HG03460 (cell line): ENCODE measurements around the gene SLC16A11.
A peak's percentile ranks its signal among the peaks of the same experiment; 100 is the strongest.

Source experiments
- ATAC-seq: cut with Tn5 transposase; IDR thresholded peaks from one replicate; pipeline ENCODE4 v1.9.1; 2021; ENCODE audit not compliant: unreplicated experiment

The SLC16A11 gene

DNA sequence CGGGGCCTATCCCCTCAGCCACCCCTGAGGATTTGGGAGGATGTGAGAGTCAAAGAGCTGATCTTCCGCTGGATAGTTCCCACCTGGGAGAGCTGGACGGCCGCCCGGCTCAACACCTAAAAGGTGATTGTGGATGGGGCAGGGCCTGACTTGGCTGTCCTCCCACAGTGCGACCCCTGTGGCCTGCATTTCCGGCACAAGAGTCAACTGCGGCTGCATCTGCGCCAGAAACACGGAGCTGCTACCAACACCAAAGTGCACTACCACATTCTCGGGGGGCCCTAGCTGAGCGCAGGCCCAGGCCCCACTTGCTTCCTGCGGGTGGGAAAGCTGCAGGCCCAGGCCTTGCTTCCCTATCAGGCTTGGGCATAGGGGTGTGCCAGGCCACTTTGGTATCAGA lies 16.6 kb downstream of the SLC16A11 start:
- ATAC-seq: no peak

DNA sequence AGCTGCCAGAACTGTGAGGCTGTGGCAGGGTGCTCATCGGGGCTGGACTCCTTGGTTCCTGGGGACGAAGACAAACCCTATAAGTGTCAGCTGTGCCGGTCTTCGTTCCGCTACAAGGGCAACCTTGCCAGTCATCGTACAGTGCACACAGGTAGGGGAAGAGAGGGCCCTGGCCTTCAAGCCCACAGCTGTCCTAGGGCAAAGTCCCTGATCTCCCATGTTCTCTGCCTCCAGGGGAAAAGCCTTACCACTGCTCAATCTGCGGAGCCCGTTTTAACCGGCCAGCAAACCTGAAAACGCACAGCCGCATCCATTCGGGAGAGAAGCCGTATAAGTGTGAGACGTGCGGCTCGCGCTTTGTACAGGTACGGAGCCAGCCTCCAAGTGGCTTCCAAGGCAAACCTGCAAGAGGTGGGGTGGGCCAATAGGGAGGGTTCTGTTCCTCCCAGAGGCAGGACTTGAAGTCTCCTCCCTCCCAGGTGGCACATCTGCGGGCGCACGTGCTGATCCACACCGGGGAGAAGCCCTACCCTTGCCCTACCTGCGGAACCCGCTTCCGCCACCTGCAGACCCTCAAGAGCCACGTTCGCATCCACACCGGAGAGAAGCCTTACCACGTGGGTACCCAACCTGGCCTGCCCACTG lies 17.3 kb downstream of the SLC16A11 start:
- no peak for ATAC-seq

DNA sequence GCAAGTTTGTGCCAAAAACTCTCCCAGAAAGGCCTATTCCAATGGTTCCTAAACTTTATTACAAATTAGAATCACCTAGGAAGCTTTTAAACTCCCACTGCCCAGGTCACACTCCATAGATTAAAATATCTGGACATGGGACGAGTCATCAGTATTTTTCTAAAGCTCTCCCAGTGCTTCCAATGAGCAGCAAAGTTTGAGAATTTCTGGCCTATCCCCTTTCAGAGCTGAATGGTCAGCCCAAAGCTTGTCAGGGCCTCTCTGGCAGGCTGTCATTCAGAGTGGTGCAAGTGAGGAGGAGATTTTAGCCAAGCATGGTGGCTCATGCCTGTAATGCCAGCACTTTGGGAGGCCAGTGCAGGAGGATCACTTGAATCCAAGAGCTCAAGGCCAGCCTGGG lies 18.6 kb downstream of the SLC16A11 start:
- ATAC-seq: no peak

DNA sequence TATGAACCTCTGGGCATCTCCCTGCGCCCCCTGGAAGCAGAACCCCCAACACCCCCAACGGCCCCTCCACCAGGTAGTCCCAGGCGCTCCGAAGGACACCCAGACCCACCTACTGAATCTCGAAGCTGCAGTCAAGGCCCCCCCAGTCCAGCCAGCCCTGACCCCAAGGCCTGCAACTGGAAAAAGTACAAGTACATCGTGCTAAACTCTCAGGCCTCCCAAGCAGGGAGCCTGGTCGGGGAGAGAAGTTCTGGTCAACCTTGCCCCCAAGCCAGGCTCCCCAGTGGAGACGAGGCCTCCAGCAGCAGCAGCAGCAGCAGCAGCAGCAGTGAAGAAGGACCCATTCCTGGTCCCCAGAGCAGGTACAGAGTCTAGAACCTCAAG lies 19.5 kb downstream of the SLC16A11 start:
- no peak for ATAC-seq

DNA sequence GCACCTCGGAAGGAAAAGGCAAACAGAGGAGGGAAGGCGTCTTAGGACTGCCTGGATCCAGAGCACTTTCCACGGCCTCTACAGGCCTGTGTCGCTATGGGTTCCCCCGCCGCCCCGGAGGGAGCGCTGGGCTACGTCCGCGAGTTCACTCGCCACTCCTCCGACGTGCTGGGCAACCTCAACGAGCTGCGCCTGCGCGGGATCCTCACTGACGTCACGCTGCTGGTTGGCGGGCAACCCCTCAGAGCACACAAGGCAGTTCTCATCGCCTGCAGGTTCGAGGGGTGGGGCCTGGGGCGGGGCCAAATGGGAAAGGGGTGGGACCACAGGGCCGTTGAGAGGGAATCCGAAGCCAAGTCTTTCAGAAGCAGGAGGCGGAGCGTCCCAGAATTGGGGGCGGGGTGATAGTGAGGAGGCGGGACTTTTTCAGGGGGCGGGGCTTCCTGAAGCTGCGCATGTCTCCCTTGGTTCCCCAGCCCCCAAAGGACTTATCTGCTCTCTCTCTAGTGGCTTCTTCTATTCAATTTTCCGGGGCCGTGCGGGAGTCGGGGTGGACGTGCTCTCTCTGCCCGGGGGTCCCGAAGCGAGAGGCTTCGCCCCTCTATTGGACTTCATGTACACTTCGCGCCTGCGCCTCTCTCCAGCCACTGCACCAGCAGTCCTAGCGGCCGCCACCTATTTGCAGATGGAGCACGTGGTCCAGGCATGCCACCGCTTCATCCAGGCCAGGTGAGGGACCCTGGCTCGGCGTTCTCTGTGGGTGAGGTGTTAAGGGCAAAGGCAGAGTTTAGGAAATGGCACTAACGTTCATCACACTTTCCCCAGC lies 20.1 kb downstream of the SLC16A11 start:
- ATAC-seq: peak; percentile 43

DNA sequence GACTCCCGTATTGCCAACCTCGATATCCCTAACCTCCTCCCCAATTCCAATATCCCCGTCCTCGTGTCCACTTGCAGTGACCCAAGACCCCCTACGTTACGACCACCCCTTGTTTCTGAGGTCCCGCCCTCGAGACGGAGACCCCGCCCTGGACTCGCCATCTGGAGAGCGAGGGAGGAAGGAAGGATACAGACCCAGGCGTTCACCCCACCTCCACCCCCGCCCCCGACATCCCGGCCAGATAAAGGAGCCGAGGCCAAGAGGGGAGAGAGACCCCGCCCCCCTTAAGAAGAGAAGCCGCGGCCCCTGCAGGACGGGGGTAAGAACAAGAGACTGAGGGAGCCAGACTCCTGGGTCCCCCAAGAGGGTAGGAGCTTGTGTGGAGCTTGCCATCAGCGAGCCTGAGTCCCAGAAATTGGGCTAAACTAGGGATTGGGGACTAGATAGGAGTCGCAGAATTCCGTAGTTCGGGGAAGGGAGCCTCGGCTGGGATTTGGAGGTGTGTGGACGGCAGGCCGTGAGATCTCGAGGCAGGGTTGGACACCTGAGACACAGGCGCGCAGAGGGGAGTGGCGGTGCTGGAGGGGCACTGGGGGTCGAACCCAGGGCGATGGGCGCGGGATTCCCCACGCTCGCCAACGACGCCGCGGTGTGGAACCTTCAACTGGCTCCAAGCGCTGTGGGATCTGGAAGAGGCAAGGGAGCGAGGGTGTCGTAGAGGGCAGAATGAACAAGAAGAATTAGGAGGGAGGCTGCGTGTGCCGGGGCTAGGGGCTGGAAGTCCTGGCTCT lies 20.9 kb downstream of the SLC16A11 start, which contains the start of gene BCL6B:
Gene BCL6B (plus strand): TSS at position 270 of the 791 bp plus-strand sequence. CDS start 622 bp downstream, outside the sequence.
- ATAC-seq: no peak

DNA sequence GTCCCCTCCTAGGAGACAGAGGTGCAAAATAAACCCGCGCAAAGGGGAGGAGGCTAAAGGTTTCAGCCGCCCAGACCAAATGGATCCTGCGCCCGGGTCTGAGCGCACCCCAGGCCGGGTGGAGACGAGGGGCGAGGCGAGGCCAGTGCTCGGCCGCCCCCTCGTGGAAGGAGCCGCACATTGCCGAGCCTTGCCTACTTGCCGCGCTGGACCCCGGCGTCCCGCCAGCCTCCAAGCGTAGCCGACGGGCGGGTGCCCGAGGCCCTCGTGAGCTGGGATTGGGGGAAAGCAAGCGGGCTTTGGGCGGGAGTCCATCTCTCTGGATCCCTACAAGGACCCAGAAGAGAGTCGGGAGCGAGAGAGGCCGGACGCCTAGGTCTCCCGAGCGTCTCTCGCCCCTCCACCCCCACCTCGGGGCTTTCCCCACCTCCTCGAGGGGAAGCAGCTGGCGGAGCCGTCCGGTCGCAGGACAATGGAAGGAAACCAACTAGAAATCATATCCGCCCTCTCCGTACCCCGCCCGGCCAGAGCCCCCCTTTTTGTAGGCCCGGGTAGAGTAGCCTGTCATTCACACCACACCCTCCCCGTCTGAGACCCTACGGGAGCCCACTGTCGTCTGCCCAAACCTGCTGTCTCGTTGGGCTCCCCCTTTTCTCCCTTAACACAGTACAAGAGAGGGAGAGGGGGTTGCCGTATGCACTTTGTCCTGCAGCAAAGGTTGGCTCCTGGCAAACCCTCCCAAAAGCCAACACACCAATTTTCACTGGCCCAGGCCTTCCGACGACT lies 21.7 kb downstream of the SLC16A11 start:
- ATAC-seq: peak; percentile 62

DNA sequence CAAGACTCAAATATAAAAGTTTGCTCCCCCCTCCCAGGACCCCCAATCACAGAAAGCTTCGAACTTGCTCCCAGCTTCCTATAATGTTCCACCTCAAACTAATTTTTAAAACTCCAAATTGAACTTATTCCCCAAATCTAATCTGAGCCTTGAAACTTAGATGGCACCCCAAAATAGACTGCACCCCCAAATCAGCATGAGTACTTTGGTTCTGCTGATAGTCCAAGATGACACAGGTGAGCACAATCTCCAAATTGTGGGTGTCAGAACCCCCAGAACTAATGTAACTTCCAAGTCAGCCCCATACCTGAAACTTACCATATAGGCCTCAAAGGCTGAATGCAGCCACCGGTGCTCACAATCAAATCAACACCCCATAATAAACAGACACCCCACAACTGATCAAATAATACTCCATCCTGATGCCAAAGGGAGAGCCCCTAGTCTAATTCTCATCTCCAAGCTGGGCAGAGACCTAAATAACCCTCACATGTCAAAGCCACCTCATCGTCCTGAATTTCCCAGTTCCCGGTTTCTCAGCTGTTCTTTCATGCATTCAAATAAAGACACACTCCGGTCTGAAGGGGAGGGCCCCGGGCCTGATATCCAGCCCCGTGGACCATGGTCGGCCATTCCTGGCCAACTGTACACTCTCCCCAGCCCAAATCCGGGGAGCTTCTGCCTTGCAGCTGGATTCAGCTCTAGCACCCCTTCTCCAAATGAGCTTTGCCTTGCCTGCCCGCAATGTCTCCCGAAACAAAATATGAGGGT lies 22.8 kb downstream of the SLC16A11 start:
- ATAC-seq: no peak

DNA sequence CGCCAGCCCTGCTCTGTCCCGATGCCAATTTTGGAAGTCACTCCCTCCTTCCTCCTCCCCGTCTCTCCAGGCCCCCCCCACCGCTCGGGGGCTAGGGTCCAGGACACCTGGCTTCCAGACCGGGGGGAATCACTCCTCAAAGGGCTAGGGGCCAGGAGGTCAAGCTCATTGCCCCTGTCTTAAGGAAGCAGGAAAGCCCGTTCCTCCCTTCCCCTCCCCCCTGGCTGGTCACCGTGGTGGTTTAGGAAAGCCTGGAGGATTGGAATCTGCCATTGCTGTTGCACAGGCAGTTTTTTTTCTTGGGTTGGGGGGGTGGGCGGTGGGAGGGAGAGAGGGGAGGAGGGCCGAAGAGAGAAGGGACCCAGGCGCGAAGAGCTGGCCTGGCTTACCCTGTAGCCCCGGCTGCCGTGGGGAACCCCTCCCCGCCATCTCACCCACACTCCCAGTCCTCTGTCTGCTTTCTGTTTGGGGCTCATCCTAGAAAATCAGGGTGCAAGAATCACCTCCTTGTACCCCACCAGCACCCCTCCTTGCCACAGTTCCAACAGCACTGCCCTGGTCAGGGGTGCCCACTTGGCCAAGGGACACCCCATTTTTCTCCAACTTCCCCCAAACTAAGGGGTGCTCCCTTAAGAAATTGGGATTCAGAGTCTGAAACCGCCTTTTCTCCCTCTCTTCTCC lies 23.9 kb downstream of the SLC16A11 start:
- ATAC-seq: no peak

DNA sequence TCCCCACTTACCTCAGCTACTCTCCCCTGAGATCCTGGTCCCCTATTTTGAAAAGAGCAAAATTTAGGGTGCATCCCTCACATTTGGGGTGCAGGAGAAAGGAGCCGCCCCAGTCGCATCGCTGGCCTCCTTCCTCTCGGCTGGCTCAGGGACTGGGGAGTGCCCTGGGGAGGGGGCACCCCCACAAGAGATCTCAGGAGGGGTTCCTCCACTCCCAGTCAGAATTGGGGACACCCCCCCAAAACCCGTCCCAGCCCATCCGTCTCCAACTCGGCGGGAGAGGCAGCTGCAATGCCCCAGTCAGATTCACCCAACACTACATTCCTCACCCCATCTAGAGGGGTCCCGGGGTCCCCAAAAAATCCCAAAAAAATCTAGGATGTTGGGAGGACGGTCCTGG lies 24.5 kb downstream of the SLC16A11 start:
- no peak for ATAC-seq

DNA sequence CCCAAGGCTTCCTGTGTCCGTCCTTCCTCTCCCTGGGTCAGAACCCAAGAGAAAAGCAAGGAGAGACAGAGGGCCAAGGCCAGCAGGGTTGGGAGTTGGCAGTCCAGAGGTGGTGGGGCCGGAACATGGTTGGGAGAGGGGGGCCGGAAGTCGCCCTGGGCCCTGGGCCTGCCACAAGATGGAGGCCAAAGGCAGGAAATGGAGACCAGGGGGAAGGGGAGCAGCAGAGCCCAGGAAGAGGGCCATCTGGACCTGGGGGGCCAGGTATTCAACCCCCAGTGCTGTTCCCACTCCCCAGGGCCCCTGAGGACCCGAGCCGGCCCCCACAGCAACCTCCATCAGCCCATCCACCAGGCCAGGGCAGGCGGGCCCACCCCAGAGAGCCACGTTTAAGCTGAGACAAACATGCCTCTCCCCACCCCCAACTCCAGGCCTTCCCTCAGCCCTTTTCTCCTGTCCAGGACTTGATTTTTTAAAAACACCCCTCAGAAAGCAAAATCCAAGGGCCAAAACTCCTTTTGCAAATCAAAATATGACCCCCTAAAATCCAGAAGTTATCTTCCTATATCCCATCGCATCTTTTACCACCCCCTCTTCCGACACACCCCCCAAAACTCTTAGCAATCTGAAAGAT lies 25.4 kb downstream of the SLC16A11 start:
- ATAC-seq: no peak

DNA sequence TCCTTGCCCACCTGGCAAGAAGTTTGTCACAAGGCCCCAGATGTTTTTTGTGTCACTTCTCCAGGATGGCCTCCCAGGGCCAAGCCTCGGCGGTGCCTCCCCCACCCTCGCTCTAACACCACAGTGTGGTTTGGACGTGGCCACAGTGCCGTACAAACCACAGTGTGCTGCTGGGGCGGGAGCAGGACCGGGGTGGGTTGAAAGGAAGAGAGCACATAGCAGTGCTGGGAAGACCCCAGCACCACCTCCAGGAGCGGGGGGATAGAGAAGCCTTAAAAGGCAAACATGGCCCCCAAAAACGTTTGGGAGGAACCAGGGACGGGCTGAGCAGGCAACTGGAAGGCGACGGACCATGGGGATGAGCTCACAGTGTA lies 26.1 kb downstream of the SLC16A11 start:
- ATAC-seq: no peak

DNA sequence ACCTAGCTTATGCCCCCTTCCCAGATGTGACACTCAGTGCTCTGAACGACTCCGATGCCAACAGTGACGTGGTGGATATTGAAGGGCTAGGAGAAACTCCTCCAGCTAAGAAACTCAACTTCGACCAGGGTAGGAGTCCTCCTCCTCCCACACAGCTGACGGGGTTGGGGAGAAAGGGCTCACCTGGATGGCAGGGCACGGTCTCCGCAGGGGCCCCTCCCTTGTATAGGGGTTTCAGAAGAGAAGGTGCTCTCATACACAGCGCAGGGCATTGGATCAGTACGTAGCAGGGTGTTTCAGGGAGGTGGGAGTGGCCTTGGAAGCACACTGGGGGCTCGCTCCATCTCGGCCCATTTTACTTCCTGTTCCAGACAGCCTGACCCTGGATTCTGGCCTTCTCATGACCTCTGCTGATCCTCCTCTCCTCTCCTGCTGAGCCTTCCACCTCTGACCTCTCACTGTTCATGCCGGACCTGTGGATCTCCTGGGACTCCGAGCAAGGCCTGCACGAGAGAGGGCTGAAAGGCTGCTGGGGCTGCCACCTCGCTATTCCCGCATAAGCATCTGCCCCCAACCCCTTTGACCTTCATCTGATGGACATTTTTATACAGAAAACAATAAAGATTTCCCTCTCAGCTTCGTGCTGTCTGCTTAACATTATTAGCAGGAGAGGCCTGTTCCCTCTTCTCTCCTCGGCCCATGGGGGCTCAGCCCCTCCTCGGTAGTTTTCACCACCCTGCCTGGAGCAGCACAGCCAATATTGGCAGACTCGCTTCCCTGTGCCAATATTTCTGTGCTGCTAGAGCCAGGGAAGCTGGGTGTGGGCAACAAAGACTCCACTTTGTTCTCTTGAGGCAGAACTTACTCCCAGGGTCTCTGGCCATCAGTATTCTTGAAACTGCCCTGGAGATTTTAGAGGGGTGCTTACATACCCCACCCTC lies 26.7 kb downstream of the SLC16A11 start:
- no peak for ATAC-seq

DNA sequence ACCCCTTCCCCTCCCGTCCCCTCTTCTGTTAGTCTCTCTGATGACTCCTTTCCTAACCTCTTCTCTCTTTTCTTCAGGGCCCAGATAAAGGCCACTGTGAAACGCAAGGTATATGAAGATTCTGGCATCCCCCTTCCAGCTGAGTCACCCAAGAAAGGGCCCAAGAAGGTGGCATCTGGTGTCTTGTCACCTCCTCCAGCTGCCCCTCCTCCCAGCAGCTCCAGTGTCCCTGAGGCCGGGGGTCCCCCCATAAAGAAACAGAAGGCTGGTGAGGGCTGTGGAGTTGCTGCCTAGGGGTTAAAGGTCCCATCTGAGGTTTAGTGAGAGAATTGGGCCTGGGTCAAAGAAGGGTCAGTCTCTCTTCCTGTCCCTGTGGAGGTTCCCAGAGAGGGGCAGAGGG lies 27.5 kb downstream of the SLC16A11 start:
- no peak for ATAC-seq

DNA sequence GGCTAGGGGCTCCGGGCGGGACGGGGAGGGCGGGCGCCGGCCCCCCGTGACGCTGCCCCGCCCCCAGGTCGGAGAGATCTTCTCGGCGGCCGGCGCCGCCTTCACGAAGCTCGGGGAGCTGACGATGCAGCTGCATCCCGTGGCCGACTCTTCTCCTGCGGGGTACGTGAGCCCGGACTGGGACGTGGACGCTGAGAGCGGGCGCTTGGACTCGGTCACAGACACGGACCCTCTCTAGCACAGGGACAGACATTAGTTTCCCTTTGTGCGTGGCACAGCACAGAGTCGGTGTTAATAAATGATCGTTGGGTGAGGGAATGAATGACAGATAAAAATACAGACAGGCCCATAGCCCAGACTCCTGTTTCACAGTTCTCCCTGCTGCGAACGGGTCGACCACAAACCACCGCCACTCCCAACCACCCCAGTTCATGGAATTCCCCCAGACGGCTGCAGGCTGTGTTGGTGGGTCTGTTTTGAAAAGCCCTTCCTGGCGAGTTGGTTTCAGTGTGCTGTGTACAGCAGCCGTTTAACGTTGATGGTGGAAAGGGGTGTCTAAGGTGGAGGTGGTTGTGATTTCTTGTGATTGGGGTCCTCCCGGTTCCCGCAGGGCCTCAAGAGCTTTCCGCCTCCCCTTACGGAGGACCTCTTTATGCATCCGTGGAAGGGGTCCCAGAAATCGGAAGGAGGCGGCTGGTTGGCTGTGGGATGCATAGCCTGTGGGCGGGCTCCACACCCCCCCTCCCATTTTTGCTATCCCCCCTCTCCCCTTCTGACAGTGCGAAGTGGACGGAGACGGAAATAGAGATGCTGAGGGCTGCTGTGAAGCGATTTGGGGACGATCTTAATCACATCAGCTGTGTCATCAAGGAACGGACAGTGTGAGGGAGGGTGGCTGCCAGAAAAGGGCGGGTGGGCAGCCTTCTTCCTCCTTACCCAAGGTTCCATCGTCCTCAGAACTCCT lies 28.6 kb downstream of the SLC16A11 start:
- ATAC-seq: peak; percentile 16

DNA sequence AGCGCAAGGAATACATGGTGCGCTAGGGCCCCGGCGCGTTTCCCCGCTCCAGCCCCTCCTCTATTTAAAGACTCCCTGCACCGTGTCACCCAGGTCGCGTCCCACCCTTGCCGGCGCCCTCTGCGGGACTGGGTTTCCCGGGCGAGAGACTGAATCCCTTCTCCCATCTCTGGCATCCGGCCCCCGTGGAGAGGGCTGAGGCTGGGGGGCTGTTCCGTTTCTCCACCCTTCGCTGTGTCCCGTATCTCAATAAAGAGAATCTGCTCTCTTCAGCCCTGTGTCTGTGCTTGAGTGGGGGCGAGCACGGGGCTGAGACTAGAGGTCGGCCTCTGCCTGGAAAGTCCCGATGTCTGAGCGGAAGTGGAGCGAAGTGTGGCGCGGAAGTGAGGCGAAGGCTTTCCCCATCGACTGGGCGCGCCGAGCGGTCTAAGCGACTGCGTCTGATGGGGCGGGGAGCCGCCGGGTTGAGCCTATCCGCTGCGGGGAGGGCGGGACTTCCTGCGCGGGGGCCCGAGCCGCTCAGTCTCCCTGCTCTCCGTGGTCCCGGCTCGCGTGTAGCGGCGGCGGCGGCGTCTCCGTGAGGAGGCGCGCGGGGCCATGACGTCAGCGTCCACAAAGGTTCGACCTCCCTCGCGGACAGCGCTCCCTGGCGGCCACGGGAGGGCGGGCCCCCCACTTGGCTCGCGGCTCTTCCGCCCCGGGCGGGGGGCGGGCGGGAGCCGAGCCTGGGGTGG lies 29.5 kb downstream of the SLC16A11 start:
- peak; percentile 71 for ATAC-seq
